HUES6 (cell line): ENCODE data around the gene PSMD6.

ENCODE experiments used
- H3K27ac ChIP-seq: 2 replicates; pipeline ENCODE4 v1.7.0; 2013; ENCODE audit warnings: low read depth, mild to moderate bottlenecking, low read length, inconsistent platforms
- H3K27me3 ChIP-seq: 2 replicates; pipeline ENCODE4 v1.6.1; 2013; ENCODE audit warnings: low read length; ENCODE audit not compliant: control insufficient read depth, insufficient read depth
- H3K36me3 ChIP-seq: 2 replicates; pipeline ENCODE4 v1.6.1; 2013; ENCODE audit warnings: low read length; ENCODE audit not compliant: control insufficient read depth, insufficient read depth
- H3K4me1 ChIP-seq: 2 replicates; pipeline ENCODE4 v1.6.1; 2013; ENCODE audit warnings: low read length; ENCODE audit not compliant: control insufficient read depth, insufficient read depth
- H3K4me3 ChIP-seq: 2 replicates; pipeline ENCODE4 v1.5.1; 2013; ENCODE audit warnings: low read depth, low read length
- H3K9ac ChIP-seq: one replicate; pipeline ENCODE4 v1.6.1; 2013; ENCODE audit warnings: mild to moderate bottlenecking, low read length
- H3K9me3 ChIP-seq: 2 replicates; pipeline ENCODE4 v1.6.1; 2013; ENCODE audit warnings: low read depth, low read length; ENCODE audit not compliant: control insufficient read depth, insufficient read depth

The PSMD6 gene

DNA sequence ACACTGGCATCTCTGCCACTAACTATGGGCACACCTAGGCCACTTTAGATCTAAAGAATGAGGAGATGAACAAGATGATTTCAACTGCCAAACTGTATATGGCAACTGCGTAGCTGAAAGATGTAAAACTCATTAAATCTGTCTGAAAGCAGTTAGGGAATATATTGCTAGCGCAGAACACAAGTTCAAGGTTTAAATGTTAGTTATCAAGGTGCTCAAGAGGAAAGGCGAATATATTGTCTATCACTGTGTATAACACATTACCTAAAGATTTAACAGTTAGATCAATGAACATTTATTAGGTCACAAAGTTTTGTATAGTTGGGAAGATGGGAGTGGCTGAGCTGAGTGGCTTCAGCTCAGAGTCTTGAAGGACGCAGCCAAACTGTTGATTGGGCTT lies 33.9 kb upstream of the PSMD6 start:
- no peaks in the 10 kb centered on the region for H3K9me3 ChIP-seq
- H3K36me3 ChIP-seq: no peaks in the 10 kb centered on the region
- H3K9ac ChIP-seq: no peak overlapping the region
- 0 out of 2 replicates have a peak, but pooled peaks cover under 1% of the 10 kb centered on the region for H3K4me1 ChIP-seq
- no peak overlapping the region for H3K4me3 ChIP-seq
- H3K27ac ChIP-seq: no peak overlapping the region
- H3K27me3 ChIP-seq: no peaks in the 10 kb centered on the region

- Histone ChIP-seq H3K36me3 (no peaks in the 10 kb centered on the region), H3K4me3 (no peak overlapping the region), H3K4me1 (no peaks in the 10 kb centered on the region), H3K27me3 (no peaks in the 10 kb centered on the region), H3K9me3 (no peaks in the 10 kb centered on the region), H3K27ac (no peak overlapping the region), H3K9ac (no peak overlapping the region)
Measured at GRCh38 chr3:64056606-64057180, 33.4 kb upstream of the PSMD6 start.

GRCh38 chr3:64055076-64055475 lies 31.8 kb upstream of the PSMD6 start:
- no peaks in the 10 kb centered on the region for H3K9me3 ChIP-seq
- no peaks in the 10 kb centered on the region for H3K27me3 ChIP-seq
- H3K4me1 ChIP-seq: peaks cover under 1% of the 10 kb centered on the region; the same call in 1 of the 2 replicates
- no peak overlapping the region for H3K27ac ChIP-seq
- H3K36me3 ChIP-seq: no peaks in the 10 kb centered on the region
- no peak overlapping the region for H3K4me3 ChIP-seq
- H3K9ac ChIP-seq: no peak overlapping the region

DNA sequence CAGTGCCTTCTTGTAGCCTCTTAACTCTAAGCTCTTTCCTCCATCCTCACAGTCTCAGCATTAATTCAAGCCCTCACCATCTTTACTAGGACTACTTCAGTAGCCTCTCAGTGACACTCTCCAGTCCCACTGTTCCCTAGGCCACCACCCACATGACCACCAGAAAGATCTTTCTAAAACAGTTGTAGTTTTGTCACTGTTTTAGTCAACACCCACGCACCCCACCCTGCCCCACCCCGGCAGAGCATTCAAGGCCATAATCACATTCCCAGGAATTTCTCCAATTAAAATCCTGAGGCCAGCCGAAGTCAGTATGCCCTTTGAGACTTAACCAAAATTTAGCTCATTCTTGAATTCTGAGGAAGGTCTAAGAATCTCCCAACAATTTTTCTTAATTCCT lies 31.2 kb upstream of the PSMD6 start:
- H3K4me3 ChIP-seq: no peak overlapping the region
- H3K4me1 ChIP-seq: peaks cover 7% of the 10 kb centered on the region; the same call in 1 of the 2 replicates
- H3K9me3 ChIP-seq: no peaks in the 10 kb centered on the region
- no peaks in the 10 kb centered on the region for H3K36me3 ChIP-seq
- no peak overlapping the region for H3K27ac ChIP-seq
- H3K27me3 ChIP-seq: no peaks in the 10 kb centered on the region
- no peak overlapping the region for H3K9ac ChIP-seq

GRCh38 chr3:64053581-64053980 lies 30.3 kb upstream of the PSMD6 start:
- H3K27me3 ChIP-seq: no peaks in the 10 kb centered on the region
- H3K4me3 ChIP-seq: no peak overlapping the region
- H3K27ac ChIP-seq: no peak overlapping the region
- H3K9ac ChIP-seq: no peak overlapping the region
- H3K9me3 ChIP-seq: no peaks in the 10 kb centered on the region
- no peaks in the 10 kb centered on the region for H3K36me3 ChIP-seq
- H3K4me1 ChIP-seq: peaks cover 16% of the 10 kb centered on the region

GRCh38 chr3:64053117-64053516 lies 29.8 kb upstream of the PSMD6 start:
- H3K4me1 ChIP-seq: peaks cover 20% of the 10 kb centered on the region
- no peak overlapping the region for H3K27ac ChIP-seq
- H3K27me3 ChIP-seq: no peaks in the 10 kb centered on the region
- no peaks in the 10 kb centered on the region for H3K36me3 ChIP-seq
- H3K9ac ChIP-seq: no peak overlapping the region
- no peak overlapping the region for H3K4me3 ChIP-seq
- H3K9me3 ChIP-seq: no peaks in the 10 kb centered on the region

DNA sequence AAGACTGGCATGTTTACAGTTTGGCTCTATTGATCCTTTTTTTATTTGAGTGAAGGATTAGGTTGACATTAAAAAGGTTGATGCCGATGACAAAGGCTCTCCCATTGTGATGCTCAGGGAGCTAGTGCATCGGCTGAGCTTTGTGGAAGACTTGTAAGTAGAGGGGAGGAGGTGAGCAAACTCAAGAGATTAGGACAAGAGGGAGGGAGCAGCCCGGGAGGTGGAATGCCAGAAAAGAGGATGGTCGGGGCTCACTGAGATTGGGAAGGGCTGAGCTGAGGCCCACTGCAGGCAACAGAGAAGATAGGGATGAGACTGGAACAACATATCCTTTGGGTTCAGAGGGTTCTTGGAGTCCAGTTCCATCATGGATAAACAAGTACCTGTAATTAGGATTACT lies 26.5 kb upstream of the PSMD6 start:
- Histone ChIP-seq H3K27me3 (no peaks in the 10 kb centered on the region), H3K36me3 (no peaks in the 10 kb centered on the region), H3K4me3 (no peak overlapping the region), H3K9me3 (no peaks in the 10 kb centered on the region), H3K27ac (no peak overlapping the region), H3K9ac (no peak overlapping the region), H3K4me1 (peaks cover 26% of the 10 kb centered on the region)

GRCh38 chr3:64049136-64049535 lies 25.8 kb upstream of the PSMD6 start:
- Histone ChIP-seq H3K9ac (no peak overlapping the region), H3K4me3 (no peak overlapping the region), H3K27me3 (no peaks in the 10 kb centered on the region), H3K36me3 (no peaks in the 10 kb centered on the region), H3K9me3 (no peaks in the 10 kb centered on the region), H3K27ac (no peak overlapping the region), H3K4me1 (peaks cover 26% of the 10 kb centered on the region)

- H3K4me3 ChIP-seq: no peak overlapping the region
- no peak overlapping the region for H3K27ac ChIP-seq
- H3K4me1 ChIP-seq: peaks cover 26% of the 10 kb centered on the region
- H3K9ac ChIP-seq: no peak overlapping the region
- no peaks in the 10 kb centered on the region for H3K9me3 ChIP-seq
- H3K27me3 ChIP-seq: no peaks in the 10 kb centered on the region
- no peaks in the 10 kb centered on the region for H3K36me3 ChIP-seq
Measured at GRCh38 chr3:64048631-64049061, 25.4 kb upstream of the PSMD6 start.

- no peak overlapping the region for H3K9ac ChIP-seq
- no peak overlapping the region for H3K27ac ChIP-seq
- peaks cover 26% of the 10 kb centered on the region for H3K4me1 ChIP-seq
- H3K4me3 ChIP-seq: no peak overlapping the region
- no peaks in the 10 kb centered on the region for H3K36me3 ChIP-seq
- H3K27me3 ChIP-seq: no peaks in the 10 kb centered on the region
- no peaks in the 10 kb centered on the region for H3K9me3 ChIP-seq
Measured at GRCh38 chr3:64047787-64048186, 24.5 kb upstream of the PSMD6 start.

DNA sequence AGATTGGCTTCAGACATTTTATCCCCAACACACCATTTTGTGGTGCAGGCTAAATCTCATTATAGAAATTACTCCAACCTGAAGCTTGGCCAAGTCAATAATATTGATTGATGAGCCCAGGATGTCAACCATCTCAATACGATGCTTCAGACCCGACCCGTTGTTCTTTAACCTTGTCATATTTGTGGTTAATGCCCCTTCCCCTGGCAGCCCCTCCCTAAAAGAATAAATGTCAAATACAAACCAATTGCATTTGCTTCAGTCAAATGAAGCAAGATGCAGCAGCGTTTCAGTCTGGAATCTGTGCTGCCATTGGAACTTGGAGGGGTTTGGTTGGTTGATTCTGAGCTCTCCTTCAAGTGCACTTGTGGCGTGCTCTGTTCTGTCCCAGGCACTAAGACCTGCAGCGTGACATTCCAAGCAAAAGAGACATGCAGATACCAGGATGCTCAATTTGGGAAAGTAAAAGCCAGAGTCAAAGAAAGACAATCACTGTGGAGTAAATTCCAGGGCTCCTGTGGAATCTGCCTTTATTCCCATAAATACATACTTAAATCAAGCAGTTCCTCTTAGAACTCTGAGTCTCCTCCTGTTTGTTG lies 23.8 kb upstream of the PSMD6 start:
- Histone ChIP-seq H3K27ac (no peak overlapping the region), H3K9ac (no peak overlapping the region), H3K27me3 (no peaks in the 10 kb centered on the region), H3K4me1 (peaks cover 26% of the 10 kb centered on the region), H3K9me3 (no peaks in the 10 kb centered on the region), H3K4me3 (no peak overlapping the region), H3K36me3 (no peaks in the 10 kb centered on the region)
